Left renal pelvis (tissue), 4 donors: Measurements from ENCODE around the gene SH3PXD2B. TPM values are rescaled to one million over a fixed set of nuclear protein-coding genes. Genes with fewer than 3 reads are reported as not detected.

Experiments
- DNase-seq, 4 donors: peaks; one replicate each; pipeline ENCODE4 v3.0.0-alpha.2; 2013; ENCODE audit warnings: low read depth in 4 of 4, low spot score in 3 of 4
- polyA plus RNA-seq, 4 donors: library from polyadenylated mRNA; unstranded; fragments of 120-200 nt; gene quantifications; one replicate each; pipeline ENCODE4 v1.2.1, GENCODE V29; 2013; ENCODE audit not compliant: insufficient read length in 4 of 4

Gene SH3PXD2B
- polyA plus RNA-seq = 10 to 100 TPM; 28.2 to 63.9 (median 35.1) TPM

DNA sequence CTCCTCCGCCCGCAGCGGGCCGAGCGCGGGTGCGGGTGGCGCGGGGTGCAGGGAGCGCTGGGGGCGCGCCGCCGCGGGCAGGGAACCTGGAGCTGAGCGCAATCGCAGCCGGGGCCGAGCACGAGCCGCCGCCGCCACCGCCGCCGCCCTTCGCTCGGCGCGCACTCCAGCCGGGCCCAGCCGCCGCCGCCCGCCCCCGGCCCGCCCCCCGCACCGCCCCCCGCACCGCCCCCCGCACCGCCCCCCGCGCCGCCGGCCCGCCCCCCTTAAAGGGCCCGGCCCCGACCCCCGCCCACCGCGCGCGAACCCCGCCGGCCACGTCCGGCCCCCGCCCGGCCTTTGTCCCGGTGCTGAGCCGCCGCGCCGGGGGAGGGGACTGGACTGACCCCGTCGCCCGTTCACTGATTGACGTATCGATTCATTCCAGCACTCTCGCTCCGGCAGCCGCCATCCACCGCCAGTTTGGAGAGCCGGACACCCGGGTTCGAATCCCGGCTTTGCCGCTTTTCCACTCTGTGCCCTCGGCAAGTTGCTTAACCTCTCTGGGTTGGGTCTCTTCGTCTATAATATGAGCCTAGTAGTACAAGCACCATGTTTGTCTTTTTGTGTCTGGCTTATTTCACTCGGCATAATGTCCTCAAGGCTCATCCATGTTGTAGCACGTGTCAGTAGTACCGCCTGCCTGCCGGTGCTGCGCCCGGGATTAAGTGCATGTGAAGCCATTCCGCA is at the start of gene SH3PXD2B:
TSS of gene SH3PXD2B (minus strand) at position 168 of the 729 bp plus-strand sequence. CDS start 173 bp downstream, outside the sequence.
- DNase-seq = peak in 1 of 4 donors; percentile 29

DNA sequence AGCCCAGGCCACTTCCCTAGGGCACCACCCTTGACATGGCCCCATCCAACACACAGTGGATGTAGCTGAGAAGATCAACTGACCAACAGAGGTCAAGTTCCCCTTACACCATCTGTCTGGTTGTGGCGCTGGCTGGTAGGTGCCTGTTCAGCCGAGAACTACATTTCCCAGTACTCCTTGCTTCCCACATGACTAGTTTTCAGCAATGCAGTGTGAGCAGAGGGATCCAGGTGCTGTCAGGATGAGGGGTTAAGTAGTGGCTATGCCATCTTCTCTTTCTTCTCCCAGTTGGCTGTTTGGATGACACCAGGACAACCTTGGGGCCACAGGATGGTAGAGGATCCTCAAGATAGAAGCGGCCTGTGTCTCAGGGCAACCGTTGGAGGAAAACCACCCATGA is 48.6 kb upstream of the SH3PXD2B start:
- no peak for DNase-seq

DNA sequence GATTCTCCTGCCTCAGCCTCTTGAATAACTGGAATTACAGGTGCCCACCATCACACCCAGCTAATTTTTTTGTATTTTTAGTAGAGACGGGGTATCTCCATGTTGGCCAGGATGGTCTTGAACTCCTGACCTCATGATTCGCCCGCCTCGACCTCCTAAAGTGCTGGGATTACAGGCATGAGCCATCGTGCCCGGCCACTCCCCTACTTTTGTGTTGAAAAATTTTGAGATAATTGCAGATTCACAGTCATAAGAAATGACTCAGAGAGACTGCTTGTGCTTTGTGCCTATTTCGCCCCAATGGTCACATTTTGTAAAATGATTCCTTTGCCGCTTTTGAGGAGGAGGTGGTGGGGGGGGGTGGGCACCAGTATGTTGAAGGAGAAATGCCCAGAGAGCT is 48.1 kb upstream of the SH3PXD2B start:
- DNase-seq = no peak

DNA sequence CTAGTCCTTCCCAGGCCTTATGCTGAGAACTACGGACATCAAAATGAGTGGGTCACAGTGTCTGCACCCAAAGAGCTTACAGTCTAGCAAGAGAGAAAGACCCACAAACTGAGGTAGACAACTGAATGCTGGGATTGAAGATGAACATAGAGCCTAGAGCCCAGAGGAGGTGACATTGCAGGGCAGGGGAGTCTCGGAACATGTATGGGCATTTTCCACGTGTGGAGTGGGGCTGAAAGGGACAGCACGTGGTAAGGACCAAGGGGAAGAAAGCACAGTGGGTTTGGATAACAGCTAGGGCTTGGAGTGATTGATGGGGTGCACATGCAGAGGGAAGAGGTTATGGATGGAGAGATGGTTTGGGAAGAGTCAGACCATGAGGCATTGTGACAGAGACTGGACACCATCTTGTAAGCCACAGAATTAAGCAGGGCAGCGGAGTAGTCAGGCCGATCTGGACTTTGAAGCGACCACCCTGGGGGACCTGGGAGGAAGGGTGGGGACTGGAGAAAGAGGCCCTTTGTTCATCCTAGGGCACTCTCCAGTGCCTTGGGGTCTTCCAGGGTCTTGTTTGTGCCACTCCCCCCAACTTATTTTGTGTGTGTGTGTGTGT is 47.5 kb upstream of the SH3PXD2B start:
- DNase-seq = no peak

DNA sequence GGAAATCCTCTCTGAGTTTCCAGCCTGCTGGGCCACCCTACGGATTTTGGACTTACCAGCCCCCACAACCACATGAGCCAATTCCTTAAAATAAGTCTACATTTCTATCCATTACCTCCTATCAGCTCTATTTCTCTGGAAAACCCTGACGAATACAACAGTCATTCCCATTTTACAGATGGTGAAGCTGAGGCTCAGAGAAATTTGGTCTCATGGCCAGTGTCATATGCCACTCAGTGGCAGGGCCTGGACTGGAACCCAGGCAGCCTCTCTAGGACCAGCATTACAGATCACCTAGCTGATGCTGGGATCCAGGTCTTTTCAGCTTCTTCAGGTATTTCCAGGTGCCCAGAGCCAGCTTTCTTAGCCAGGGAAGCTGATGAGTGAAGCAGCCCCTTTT is 45.0 kb upstream of the SH3PXD2B start:
- DNase-seq = no peak

DNA sequence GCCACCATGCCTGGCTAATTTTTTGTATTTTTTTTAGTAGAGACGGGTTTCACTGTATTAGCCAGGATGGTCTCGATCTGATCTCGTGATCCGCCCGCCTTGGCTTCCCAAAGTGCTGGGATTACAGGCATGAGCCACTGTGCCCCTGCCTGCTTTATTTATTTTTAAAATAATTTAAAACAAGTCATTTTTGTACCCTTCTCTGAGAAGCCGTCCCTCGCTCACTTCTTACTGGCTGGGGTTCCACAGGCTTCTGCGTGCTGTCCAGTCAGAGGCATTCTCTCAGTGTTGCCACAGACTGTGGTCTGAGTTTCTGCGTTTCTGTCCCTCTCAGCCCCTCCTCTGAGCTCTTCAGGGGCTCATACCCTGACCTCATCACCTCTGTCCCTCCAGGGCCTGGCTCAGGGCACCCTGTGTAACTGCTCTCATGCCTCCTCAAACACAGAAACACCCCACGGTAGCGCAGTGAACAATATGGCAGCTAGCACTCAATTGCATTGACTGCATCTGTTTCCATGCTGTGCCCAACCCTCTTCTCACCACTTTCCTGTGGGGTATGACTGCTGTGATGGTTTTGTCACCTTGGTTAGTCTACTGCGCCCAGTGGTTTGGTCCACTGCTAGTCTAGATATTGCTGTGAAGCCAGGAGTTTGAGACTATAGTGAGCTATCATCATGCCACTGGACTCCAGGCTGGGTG is 44.3 kb upstream of the SH3PXD2B start:
- no peak for DNase-seq

DNA sequence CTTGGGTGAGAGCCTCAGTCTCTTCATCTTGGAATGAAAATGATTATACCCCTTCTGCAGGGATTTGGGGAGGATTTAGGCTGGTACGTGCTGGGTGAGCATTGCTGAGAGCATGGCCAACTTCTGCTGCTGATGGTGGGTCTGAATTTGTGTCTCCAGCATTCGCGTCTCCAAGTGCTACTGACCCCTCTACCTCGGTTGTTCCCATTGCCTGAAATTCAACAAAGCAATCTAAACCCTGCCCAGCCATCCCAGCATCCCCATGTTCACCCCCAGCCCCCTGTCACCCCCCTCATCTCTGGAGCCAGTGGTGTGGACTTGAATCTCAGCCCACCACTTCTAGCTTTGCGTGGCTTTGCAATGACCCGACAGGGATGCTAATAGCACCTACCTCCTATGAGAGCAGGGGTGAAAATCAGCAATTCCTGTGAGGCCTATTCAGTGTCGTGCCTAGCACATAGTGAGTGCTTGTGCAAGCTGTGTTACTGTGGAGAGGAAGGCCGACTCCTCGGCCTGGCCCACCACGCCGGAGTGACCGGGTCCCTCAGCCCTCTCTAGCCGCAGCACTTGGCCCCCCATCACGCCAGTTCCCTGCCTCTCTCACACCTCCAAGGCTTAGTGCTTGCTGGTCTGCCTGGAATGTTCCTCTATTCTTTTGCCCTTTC is 43.4 kb upstream of the SH3PXD2B start:
- no peak for DNase-seq

DNA sequence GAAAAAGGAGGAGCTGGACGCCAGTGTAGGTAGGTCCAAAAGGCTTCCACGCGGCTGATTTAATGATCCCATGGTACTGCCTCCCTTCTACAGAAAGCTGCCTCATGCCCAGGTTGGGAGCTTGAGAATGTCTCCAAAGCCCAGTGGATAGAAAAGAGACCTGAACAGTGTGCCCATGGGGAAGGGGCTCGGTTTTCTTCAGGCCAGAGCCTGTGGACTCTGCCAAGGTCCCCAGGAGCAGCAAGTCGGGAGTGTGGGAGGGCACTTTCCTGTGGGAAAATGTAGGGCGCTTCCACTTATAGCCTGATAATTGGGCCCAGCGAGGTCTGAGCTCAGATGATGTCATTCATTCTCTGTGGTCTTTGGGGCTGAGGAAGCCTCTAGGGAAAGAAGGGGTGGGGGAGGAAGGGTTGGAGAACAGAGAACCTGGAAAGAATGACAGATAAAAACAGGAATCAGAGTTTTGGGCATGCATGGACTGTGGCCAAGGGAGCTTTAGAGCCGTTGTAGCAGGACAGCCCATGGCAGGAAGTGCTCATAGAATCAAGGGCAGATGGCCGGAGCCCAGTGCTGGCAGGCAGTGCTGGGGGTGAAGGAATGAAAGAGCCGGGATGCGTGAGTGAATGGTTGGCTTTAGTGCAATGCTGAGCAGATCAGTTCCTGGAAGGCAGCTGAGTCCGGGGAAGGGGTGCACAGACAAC is 42.5 kb upstream of the SH3PXD2B start:
- no peak for DNase-seq

DNA sequence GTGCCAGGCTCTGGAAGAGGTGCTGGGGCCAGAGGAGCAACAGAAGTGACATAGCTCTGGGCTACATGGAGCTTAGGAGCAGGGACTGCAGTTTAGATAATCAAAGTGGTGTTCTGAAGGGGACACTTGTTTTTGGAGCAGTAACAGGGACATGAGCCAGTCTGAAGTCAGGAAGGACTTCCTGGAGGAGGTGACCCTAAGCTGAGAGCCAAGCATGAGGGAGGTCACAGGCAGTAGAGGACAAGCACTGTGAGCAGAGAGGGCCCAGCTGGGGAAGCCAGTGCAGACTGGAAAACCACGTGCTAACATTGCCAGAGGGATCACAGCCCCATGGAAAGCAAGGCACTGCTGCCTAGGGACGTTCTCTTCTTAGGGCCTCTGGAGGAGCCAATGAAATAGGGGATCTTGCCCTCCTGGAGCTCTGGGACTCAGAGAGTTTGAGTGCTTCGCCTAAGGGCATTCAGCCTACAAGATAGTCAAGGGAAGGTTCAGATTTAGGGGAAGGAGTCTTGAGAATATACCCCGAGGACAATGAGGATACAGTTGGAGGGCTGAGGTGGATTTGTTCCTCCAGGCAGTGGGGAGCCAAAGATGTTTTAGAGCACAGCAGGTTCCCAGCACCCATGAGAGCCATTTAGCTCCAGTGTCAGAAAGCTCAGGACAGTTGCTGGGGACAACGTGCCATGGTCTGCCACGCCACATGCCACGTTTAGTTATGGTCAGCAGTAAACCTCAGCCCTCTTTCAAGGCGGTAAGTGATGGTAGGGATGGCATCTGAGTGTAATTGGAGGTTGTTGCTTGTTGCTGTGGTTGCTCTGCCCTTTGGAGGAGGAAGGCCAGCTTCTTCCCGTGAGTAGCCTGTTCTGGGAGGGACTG is 40.5 kb upstream of the SH3PXD2B start:
- no peak for DNase-seq

DNA sequence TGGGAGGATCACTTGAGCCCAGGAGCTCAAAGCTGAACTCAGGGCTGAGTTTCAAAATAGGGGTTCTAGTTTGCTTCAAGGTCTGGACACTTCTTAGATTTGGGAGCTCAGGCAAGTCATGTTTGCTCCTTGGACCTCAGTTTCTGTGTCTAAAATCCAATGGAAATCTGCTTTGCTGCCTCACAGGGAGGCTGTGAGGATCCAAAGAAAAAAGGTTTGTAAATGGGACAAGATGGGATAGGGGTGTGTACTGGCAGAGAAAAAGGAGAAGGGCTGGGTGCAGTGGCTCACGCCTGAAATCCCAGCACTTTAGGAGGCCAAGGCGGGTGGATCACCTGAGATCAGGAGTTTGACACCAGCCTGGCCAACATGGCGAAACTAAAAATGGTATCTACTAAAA is 39.6 kb upstream of the SH3PXD2B start:
- DNase-seq = no peak

DNA sequence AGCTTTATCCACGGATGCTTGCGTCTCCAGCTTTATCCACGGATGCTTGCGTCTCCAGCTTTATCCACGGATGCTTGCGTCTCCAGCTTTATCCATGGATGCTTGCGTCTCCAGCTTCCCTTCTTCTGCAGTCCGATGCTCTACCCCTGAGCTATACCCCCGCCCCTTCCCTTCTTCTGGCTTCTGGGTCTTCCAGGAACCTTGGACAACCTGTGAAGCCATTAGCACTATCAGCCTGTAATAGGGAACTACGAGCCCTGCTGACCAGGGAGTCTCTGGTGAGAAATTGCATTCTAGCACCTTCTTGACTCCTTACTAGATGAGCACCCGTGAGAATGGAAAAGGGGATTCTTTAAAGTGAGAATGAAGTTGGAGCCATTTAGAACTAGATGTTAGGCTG is 39.1 kb upstream of the SH3PXD2B start:
- DNase-seq = no peak

DNA sequence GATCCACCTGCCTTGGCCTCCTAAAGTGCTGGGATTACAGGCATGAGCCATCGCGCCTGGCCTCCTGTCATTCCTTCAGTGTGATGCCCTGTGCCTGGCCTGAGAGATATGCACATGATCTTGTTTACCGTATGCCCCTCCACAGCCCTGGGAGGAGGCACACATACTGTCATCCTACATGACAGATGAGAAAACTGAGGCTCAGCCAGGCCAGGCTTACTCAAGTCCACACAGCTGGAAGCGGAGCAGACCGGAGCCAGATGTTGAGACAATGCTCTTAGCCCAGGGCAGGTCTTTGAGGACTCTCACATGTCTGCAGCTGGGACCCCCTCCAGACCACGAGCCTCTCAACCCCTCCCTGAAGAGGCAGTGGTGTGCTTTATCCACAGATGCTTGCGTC is 38.7 kb upstream of the SH3PXD2B start:
- no peak for DNase-seq

DNA sequence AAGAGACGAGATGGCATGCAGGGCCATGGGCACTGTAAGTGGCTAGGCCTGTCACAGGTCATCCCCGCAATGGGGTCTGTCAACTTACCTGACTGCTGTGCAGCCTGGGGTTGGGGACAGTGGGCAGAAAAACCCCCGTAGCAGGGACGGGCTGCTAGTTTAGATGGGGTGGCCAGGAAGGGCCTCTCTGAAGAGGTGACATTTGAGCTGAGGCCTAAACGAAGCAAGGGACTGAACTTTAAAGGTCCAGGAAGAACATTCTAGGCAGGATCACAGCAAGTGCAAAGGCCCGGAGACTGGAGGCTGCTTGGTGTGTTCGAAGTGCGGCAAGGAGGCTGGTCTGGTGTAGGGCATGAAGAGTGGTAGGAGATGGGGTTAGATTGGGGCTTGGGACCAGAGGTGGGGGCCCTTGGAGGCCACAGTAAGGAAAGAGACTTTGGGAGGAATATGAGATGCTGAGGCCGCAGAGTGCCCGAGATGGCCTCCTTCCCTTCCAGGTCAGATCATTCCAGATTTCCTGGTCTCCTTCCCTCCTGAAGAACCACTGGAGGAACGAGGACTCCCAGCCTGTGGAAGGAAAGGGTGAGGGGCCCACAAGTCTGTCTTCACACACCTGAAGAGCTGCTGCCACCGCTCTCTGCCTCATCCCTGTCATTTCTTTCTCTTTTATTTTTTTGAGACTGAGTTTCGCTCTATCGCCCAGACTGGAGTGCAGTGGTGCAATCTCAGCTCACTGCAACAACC is 37.9 kb upstream of the SH3PXD2B start:
- no peak for DNase-seq

DNA sequence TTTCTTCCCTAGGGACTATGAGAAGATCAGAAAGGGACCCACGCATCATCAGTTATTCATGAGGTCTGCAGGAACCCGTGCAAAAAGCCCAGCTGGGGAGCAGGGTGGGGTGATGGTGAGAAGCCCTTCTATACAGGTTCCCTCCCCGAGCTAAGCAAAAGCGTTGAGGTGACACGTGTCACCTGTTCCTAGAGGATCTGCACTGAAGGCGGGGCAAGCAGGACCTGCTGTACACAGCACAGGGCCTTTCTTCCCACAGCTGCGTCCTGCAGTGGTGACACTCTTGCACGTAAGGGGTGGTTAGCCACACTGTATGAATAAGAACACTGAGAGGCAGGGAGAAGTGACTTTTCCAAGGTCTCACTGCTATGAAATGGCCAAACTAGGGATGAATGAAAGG is 37.2 kb upstream of the SH3PXD2B start:
- no peak for DNase-seq

DNA sequence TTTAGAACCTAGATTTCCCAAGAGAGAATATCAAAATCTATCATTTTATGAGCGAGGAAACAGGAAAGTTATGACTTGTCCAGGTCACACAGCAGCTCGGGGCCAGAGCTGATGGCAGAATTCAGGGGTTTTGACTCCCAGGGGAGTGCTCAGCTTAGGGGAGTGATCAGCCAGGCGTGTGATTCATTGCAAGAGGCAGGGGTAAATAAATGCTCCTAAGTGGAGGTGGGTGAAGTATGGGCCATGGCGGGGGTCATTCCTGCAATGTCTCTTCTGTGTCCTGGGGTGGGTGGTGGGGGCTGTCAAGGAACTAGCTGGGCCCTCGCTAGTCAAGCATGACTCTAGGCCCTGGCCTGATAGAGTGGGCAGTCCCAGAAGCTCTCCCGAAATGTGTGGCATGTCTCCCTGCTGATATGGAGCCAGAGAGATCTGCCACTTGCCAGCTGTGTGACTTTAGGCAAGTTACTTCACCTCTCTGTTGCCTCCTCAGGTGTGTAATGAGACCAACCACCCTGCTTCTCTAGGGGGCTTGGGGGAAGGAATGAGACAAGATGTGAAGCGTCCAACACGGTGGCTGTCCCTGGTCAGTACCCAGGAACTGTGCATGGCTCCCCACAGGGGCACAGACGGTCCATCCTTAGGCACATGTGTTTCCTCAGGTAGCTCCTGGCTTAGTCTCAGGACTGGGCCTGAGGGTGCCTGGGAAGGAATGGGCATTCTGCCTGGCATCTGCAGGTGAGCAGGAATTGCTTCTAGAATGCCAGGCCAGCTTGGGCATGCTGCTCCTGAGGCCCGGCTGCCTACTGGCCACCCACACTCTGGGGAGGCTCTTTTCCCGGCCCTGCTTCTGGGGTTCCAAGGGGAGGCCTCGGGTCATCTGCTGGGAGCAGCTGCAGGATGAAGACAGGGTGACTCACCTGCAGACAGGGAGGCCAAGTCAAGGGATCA is 36.5 kb upstream of the SH3PXD2B start:
- no peak for DNase-seq

DNA sequence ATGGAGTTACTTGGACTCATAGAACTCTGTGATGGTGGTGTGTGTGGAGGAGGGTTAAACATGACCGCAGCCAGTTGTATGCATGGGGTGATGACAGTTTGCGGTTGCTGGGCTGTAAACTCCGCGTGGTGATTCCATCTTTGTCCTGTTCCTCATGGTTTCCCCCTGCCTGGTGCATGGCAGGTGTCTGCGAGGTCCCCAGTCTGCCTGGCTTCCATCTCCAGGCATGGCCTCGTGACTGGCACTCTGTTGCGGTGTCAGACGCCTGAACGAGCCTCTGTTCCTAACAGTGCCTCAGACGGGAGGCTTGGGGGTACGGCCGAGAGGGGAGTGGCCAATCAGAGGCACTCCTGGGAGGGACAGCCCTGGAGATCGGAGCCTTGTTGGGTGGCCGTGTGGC is 33.9 kb upstream of the SH3PXD2B start:
- no peak for DNase-seq

DNA sequence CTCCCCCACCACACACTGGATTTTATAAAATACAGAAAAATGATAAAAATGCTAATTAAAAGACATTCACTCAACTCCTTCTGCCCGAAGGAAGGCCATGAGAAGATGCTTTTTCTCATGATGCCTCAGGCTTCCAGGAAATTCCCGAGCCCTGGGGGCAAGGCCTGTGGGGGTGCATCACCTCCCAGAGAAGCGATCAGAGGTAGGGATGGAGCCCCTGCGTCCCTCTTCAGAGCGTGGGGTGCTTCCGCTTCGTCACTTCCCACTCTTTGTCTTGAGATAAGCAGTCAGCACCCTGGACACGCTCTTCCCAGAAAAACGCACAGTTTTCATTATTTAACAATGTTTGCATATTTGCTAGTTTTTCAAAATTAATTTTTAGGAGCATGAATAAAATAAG is 33.3 kb upstream of the SH3PXD2B start:
- no peak for DNase-seq

DNA sequence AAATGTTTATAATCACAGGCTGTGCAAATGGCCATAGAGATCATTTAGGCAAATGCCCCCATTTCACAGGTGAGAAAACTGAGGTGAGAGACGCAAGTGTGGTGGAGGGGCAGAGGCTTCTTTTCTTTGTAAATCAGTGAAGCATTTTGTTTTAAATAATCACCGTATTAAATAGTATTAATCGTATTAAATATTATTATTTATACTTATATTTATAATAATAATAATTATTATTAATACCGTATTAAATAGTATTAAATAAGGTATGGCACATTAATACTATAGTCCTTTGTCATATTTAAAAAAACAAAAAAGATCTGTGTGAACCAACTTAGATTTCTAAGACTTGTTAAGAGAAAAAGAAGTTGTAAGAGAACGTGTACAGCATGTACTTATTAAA is 32.6 kb upstream of the SH3PXD2B start:
- DNase-seq = no peak
